GM21447 (cell line): ENCODE data around the gene PIAS4.
"Not testable (repeated sequence)": the region's sequence is repeated elsewhere in the genome, so short reads cannot be mapped to it uniquely, and the experiment has no call there.

Experiments used
- ATAC-seq: cut with Tn5 transposase; IDR thresholded peaks from one replicate; pipeline ENCODE4 v1.9.1; 2021; ENCODE audit not compliant: unreplicated experiment

The PIAS4 gene

DNA sequence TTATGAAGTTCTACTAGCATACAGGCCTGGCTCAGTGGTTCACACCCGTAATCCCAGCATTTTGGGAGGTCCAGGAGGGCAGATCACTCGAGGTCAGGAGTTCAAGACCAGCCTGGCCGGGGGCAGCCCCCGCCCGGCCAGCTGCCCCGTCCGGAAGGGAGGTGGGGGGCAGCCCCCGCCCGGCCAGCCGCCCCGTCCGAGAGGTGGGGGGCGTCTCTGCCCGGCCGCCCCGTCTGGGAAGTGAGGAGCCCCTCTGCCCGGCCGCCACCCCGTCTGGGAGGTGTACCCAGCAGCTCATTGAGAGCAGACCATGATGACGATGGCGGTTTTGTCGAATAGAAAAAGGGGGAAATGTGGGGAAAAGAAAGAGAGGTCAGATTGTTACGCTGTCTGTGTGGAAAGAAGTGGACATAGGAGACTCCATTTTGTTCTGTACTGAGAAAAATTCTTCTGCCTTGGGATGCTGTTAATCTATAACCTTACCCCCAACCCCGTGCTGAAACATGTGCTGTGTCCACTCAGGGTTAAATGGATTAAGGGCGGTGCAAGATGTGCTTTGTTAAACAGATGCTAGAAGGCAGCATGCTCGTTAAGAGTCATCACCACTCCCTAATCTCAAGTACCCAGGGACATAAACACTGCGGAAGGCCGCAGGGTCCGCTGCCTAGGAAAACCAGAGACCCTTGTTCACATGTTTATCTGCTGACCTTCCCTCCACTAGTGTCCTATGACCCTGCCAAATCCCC is 8.7 kb upstream of the PIAS4 start:
- not testable (repeated sequence) for ATAC-seq

DNA sequence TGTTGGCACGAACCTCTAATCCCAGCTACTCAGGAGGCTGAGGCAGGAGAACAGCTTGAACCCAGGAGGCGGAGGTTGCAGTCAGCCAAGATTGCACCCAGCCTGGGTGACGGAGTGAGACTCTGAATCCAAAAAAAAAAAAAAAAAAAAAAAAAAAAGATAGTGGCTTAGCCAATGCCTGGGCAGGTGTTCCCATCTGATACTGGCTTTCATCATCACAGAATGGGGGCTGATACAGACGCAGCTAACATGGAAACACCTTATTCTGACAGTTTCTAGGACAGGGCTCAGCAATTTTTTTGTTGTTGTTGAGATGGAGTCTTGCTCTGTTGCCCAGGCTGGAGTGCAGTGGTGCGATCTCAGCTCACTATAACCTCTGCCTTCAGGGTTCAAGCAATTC is 6.7 kb upstream of the PIAS4 start:
- not testable (repeated sequence) for ATAC-seq

DNA sequence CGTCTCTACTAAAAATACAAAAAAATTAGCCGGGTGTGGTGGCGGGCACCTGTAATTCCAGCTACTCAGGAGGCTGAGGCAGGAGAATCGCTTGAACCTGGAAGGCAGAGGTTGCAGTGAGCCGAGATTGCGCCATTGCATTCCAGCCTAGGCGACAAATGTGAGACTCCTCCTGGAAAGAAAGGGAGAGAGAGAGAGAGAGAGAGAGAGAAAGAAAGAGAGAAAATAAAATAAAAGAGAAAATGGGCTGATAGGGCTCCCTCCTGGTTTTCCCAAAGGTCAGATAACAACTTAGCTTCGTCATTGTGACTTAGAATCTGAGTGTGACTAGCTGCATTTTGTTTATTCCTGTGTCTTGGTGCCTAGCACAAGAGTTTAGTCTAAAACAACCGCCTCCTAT is 2.1 kb upstream of the PIAS4 start:
- ATAC-seq, result not testable (repeated sequence)

DNA sequence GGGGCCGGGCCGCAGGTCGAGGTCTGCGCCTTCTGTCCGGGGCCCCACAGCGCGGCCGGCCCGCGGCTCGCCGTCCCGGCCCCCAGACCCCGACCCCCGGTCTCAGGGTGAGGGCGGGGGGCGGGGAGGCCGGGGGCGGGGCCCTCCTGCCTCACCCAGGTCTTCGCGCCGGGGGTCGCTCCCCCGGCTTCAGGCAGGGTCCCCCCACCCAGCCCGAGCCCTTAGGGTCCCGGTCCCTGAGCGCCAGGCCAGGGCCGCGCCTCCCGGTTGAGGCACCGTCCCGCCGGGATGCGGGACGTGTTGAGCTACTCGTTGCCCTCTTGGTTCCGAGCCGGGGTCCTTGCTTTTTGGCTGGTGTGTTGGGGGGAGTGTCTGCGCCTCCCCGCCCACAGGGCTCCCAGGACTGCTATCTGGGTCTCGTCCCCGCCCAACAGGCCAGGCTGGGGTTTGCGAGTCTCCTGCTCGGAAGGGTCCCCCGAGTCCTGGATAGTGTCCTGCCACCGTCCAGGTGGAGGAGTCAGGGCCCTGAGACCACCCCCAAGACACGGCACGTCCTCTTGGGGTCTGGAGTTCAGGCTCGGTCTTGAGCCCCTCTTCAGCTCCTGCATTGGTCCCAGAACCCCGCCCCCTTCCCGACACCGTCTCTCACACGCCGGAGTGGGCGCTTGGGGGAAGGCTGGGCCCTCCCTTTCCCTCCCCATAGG is 452 bp downstream of the PIAS4 start:
- peak; percentile 4 for ATAC-seq

DNA sequence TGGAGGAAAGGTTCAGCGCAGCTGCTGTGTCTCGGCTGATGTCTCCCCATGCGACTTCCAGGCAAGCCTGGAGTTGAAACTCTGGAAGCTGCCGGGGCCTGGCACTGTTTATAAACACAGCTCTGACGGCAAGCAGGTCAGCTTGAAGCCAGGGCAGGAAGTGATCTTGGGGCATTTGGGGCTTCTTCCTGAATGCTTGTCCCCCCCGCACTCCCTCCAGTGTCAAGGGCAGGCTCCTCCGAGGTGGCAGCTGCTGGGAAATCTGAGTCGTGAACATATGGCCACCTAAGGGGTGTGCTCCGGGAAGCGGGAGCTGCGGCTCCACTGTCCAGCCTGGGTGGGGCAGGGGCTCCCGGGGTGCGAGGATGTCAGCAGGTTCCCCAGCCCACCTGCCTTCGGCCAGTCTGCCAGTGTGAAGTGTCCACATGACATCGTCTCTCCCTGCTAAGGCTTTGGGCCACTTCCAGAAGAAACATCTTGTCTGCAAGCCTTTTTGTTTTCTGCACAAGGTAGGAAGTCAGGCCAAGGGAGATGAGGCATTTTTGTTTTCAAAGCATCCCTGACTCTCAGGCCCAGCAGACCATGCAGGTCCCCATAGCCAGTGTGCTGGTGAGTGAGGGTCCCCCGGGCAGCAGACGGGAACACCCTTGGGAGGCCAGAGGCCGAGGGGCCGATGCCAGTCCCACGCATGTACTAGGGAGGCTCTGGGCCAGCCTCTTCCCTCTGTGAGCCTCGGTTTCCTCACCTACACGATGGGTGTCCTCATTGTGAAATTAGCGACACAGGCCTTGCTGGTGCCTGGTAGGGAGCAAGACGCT is 2.7 kb downstream of the PIAS4 start:
- no peak for ATAC-seq

DNA sequence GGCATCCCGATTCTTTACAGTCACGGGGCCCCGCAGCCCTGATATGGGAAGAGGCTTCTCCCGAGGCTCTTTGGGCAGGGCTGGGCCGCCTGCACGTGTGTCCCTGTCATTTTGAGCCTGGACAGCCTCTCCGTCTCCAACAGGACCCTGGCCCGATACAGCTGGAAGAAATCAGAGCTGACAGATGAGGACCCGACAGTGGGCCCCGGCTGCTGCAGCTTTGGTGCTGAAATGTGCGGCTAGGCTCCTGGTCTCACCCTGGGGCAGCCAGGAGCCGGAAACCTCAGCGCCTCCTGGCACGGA is 3.2 kb downstream of the PIAS4 start:
- ATAC-seq, result no peak

DNA sequence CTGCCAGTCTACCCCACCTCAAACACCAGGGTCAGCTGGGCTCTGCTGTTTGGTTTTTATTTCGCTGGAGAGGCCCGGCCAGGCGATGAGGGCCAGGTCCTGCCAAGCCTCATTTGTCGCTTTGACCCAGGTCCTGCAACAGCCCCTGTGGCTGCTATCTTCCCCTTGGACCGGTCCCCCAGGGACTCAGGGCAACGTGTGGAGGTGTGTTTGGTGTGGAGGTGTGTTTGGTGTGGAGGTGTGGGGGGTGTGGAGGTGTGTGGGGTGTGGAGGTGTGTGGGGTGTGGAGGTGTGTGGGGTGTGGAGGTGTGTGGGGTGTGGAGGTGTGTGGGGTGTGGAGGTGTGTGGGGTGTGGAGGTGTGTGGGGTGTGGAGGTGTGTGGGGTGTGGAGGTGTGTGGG is 3.9 kb downstream of the PIAS4 start:
- ATAC-seq, result not testable (repeated sequence)

DNA sequence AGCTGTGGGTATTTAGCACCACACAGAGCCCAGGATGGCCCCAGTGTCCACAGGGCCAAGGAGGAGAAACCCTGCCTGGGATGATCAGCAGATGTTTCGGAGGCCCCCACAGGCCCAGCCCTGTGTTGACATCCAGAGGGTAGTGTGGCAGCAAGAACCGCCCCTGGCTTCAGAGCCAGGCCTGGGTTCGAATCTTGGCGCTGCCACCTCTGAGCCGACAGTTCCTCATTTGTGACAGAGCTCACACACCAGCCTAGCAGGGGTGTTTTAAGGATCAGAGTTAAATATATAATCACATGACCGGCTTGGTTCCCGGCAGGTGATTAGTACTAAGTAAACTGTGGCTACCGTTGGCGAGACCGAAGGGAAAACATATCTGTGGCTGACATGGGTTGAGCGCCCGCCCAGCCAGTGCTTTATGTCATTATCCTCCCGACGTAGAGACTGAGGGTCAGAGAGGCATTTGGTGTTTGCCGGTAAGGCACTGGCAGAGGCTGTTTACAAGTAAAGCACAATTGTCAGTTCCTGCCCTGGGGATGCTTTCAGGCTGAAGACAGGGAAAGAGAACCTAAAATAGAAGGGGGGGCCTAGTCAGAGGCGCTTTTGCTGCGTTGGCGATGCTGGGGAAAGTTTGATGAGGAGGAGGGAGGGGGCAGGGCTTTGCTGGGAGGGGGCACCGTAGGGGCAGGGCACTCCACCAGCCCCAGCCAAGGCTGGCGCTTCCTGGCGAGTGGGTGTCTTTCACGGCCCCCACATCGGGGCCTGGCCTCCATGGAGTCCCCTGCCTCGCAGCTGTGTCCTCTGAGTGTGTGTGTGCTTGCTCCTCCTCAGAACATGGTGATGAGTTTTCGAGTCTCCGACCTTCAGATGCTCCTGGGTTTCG is 4.8 kb downstream of the PIAS4 start:
- no peak for ATAC-seq

DNA sequence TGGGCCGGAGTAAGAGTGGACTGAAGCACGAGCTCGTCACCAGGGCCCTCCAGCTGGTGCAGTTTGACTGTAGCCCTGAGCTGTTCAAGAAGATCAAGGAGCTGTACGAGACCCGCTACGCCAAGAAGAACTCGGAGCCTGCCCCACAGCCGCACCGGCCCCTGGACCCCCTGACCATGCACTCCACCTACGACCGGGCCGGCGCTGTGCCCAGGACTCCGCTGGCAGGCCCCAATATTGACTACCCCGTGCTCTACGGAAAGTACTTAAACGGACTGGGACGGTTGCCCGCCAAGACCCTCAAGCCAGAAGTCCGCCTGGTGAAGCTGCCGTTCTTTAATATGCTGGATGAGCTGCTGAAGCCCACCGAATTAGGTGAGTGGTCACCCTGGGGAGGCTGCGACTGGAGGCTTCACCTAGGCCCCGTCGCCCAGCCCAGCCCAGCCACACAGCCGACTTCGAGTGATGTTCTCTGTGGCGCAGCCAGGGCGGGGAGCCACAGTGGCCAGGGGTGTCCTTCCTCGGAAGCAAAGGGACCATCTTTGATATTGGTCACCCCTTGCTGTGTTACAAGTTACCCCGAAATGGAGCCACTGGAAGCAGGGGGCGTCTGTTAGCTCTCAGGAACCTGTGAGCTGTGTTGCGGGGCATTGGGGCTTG is 5.6 kb downstream of the PIAS4 start:
- ATAC-seq, result no peak

DNA sequence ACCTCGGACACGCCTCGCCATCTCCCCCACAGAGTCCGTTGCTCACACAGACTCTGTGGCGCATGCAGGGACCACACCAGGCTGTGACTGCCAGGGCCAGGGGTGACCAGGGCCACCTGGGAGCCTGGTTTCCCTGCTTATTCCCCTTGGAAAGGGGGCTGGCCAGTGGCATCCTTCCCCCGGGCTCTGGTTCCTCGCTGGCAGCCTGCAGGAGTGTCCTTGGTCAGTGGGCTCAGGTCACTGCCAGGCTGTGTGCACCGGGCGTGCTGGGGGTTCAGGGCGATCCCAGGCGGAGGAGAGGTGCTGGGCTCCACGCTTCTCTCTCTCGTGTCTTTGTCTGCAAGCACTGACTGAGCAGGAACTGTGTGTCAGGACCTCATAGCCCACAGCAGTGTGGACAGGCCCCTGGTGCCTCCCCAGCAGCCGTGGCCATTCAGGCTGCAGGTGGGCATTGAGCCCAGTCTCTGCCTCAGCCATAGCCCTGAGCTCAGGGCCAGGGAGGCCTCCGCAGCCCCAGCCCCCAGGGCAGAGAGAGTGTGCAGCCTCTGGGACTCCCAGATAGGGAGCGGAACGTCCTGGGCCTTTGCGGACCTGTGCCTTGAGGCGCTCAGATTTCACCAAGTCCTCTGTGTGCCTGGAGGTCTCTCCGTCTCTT is 6.5 kb downstream of the PIAS4 start:
- no peak for ATAC-seq

DNA sequence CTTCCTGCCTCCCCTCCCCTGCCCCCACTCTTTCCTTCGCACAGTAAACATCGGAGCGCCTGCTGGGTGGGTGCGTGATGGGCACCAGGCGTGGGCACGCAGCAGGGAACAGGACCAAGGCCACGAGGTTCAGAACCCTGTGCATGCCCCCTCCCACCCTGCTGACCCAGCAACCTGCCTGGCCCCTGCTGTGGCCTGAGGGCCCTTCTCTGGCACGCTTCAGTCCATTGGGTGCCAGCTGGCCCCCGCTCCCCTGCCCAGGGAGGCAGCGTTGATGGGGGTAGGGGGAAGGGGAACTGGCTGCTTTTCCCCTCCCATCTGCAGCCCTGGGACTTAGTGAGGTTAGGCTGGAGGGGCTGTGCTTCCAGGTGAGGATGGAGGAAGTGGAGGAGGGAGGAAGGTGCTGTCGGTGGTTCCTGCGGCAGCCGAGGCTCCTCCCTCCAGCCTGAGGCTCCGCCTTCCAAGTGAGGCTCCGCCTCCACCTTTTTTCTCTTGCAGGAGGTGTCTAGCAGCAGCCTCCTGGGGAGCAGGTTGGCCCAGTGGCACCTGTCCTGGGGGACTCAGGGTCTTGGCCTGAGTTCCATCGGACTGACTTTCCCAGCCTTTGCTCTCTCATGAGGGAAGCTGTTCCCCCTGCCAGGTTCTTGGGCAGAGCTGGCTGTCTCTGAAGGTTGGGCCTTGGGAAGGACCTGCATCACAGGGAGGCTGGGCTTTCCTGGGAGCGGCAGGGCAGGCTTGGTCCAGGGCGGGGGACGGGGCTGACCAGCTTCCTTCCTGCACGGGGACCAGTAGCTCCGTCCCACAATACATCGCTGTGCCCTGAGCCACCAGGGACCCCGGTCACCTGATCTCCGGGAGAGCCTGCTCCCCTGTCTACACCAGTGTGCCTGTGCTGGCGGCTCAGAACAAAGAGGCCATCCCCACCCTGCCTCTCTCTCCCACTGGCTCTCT is 7.3 kb downstream of the PIAS4 start:
- ATAC-seq, result no peak

DNA sequence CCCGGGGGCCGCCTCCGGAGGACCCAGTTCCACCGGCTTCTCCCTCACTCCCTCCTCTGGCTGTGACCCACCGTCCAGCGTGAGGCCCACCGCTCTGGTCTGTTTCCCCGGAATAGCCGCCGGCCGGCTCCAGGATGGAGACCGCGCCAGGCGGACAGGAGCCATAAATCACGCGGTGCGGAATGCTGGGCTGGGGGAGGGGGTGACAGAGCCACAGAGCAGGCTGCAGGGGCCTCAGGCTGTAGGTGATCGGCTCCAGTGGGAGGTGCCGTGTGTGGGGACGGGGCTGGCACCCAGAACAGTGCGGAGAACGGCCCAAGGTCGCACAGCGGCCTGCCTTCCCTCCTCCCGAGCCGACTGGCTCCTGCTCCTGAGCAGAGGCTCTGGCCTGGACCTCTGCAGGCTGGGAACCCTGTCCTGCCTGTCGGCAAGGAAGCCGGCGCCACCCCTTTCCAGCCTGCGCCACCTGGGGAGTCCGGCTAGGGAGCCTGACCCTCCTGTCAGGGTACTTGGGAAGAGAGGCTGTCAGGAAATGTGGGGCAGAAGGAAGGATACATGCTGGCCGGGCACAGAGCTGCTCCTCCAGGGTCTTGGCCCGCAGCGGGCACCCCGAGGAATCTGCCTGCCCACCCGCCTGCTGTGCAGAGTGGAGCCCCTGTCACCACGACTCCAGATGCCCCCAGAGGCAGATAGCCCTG is 8.3 kb downstream of the PIAS4 start:
- ATAC-seq, result no peak

DNA sequence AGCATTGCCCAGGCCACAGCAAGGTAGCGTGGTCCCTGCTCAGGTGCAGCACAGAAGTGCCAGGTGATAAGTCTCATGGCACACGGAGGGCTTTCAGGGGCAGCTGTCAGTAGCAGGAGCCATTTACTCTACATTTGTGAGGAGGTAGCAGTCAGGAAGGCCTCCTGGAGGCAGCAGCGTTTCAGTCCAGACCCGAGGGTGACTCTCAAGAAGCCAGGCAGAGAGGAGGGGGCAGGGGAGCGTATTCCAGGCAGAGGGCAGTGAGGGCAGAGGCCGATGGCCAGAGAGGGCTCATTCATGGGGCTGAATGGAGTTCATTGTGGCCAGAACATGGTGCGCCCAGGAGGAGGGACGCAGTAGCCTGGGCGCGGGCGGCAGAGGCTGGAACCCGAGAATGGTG is 8.9 kb downstream of the PIAS4 start:
- ATAC-seq, result no peak

DNA sequence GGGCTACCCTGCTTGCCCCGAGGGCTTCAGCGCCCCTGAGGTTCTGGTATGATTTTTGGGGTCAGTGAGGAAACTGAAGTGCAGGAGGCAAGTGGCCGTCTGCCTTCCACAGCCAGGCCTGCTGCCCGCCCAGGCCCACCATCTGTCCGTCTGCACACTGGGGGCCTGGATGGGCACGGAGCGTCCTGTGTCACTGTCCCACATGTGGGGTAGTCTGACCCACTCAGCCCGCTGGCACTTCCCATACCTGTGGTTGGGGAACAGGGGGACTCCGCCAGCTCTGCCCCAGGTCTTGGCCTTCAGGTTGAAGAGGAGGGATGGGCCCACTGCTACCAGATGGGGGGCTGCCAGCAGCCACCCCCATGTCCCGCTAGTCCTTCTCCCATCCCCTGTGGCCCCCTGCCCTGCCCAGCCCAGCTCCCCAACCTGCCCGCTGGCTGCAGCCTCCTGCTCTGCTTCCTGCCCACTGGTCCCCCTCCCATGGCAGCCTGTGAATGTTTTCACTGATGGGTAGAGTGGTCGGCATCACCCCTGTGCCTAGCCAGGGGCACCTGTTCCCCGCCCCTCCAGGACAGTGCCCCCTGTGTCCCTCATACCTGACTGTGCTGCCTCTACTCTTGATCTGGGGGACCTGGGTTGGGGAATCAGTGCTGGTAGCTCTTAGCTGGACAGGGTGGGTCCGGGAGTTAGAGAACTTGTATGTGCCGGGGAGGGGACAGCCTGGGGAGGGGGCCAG is 9.5 kb downstream of the PIAS4 start:
- no peak for ATAC-seq

DNA sequence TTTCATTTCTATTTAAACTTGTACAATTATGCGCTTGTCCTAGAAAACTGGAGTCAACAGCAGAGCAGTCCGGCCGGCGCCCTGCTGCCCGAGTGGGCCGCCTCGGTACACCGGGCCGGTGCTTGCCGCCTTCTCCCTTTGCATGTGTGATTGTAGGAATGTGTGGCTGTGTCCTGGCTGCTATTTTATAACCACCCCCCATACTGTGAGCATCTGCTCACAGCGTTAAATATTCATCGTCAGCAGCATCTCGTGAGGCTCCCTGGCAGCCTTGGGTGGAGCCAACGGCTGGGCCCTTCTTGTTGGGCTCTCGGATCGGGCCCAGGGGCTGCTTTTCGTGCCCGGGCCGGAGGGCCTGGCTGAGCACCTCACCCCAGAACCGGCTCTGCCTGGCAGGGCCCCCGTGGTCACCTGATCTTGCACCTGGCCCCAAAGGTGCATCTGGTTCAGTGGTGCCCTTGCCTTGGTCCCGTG is 10.6 kb downstream of the PIAS4 start:
- no peak for ATAC-seq

DNA sequence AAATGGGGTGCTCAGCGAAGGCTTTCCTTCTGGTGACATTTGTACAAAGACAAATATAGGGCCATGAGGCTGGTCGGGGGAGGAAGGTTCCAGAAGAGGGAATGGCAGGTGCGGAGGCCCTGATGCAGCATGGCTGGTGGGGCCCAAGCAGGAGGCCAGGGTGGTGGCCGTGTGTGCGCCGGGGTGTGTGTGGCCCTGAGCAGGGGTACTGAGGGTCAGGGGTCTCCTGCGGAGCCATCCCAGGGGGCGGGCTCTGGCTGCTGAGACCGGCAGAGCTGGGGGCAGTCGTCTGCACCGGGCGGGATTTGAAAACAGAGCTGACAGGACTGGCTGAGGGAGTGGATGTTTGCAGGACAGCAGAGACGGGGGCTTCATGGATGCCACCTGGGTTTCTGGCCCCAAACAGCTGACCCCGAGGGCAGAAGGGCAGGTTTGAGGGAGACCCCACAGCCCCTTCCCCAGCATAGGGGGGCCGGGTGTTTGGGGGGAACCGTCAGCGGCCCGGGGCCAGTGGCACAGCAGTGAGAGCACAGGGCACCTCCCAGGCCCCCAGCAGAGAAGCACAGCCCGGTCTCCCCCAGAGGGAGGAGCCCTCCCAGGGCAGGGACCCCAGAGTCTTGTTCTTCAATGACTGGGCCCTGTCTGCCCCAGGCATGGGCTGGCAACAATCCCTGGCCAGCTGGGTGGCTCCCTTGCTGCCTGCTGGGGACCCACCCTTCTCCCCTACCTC is 11.4 kb downstream of the PIAS4 start:
- no peak for ATAC-seq

DNA sequence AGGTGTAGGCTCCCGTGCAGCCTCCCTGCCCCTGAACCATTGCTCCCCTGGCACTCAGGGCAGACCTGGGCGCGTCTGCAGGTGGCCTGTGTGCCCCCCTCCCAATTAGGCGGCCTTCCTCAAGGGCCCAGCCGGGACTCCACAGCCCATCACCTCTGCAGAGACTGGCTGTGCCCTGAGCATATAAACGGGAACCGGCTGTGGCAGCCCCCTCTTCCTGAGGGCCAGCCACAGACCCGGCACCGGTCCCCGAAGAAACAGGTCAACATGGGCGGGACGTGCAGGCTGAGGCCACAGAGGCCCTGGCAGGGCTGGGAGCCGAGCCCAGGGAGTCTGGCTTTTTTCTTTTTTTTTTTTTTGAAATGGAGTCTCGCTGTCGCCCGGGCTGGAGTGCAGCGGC is 12.0 kb downstream of the PIAS4 start:
- ATAC-seq, result no peak
